HG02870 (cell line): ENCODE results near the gene NOM1.

Experiments used
- ATAC-seq: cut with Tn5 transposase; IDR thresholded peaks from one replicate; pipeline ENCODE4 v1.9.1; 2021; ENCODE audit warnings: mild to moderate bottlenecking, moderate library complexity; ENCODE audit not compliant: unreplicated experiment

The NOM1 gene

DNA sequence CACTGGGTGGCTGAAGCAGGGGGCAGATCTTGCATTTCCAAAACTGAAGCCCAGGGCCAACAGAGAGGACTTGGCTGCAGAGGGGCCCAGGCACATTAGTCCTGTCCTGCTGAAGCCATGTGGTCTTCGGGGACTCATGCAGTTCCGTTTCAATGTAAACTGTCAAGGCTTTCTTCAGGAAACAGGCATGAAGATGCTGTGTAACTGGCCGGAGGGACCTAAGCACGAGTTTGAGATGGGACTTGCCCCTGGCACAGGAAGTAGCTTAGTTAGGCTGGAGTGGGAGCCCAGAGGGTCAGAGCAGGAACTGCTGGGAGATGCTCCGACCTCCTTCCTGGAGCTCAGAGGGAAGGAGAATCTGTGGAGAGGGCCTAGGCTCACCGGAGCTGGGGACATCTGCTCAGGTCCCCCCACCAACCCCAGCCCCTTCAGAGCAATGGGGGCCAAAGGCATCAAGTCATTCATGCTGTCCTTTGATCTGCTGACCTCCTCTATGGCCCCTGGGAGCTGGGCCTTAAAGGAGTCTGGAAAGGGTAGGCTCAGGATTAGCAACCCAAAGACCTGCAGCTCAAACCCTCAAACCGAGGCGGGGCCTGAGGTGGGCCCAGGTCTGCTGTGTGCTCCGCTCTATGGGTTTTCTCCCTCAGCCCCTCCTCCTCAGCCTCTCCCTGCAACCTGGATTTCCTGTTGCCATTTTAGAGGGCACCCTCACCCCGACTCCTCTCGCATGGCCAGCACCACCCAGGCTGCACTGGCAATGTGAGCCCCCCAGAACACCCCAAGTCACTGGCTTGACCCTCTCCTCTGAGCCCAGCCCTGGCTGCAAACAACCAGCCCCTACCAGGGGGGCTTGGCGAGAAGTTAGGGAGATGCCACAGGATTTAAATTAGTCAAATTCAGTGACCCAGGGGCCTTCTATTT is 65.4 kb downstream of the NOM1 start:
- no peak for ATAC-seq

DNA sequence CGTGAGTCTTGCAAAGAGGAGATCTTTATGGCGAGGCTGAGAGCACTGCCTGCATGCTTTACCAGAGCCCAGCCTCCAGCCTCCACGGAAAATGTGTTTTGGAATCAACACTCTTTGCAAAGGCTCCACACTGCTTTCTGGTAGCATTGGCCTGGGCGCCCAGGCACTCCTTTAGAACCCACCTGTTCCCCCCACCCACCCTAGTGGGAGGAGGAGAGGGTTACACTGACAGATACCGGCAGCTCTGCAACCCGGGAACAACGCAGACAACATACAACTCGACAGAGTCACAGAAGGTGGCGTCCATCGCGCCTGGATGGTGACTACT is 66.5 kb downstream of the NOM1 start:
- ATAC-seq, result no peak

DNA sequence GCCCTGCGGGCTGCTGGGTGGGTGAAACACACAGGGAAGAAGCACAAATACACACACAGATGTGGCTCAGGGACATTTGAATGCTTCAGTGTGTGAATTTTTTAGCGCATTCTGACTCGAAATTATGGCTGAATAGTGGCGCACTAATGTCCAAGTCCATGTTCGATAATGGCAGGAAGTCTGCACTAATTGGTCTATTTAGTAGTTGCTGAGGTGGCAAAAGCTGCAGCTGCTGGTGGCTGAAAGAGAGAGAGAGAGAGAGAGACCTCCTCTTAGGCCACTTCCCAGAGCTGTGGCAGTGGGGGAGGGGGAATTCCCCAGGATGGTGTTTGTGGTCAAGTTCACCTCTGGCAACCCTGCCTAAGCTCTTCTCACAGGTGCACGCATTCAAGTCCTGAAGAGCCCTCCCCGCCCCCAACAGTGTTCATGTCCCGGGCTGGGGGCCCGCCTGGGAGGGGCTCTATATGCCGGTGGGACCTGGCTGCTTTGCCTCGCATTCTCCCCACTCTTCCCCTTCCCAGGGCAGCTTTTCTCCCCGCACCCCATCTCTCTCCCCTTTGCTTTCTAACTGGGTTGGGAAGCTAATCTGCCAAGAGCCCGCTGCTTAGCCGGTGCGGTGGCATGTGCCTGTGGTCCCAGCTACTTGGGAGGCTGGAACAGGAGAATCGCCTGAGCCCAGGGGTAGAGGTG is 67.0 kb downstream of the NOM1 start:
- peak; percentile 76 for ATAC-seq

DNA sequence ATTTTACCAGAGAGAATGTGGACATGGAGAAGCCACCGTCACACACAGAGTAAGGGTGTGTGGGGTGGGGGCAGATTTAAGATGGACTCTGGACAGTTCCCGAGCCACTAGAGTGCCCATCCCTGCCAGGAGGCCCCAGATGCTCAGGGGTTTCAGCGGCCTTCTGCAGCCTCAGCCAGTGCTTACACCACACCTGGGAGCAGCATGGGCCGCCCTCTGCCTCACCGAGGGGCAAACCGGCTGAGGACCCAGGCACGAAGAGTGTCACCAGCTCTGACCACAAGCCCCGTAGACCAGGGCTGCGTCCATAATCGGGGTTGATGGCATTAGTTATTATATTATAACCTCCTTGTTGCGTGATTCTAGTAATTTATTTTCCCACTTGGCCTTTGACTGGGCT is 67.6 kb downstream of the NOM1 start:
- ATAC-seq, result no peak

DNA sequence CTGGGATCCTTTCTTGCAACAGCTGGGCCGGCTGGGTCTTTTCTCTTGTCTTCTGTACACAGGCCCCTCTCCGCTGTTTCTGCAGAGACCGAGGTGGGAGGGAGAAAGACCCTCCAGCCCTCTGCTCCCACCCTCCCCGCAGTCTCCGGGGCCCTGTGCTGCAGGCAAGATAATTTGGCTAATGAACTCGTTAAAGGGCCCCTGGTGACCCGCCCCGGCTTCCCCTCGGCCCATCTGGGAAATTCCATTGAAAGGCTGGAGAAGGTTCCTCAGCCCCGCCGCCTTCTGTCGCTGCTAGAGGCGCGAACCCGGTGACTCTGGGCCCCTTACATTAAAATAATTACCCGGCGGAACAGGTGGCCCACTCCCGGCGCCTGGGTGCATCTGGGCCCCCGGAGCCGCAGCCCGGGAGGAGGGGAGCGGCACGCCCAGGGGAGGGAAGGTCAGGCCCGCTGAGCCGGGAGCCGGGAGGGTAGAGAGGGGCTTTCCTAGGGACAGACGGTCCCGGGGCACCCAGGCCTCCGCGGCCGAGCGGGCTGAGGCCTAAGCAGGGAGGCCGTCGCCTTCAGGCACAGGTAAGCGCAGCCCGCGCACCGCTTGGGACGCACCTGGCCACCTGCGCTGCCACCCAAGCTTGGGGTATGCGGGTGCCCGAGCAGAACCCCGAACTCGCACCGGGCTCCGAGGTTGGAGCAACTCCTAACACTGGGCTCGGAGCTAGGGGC is 68.3 kb downstream of the NOM1 start:
- ATAC-seq, result no peak

DNA sequence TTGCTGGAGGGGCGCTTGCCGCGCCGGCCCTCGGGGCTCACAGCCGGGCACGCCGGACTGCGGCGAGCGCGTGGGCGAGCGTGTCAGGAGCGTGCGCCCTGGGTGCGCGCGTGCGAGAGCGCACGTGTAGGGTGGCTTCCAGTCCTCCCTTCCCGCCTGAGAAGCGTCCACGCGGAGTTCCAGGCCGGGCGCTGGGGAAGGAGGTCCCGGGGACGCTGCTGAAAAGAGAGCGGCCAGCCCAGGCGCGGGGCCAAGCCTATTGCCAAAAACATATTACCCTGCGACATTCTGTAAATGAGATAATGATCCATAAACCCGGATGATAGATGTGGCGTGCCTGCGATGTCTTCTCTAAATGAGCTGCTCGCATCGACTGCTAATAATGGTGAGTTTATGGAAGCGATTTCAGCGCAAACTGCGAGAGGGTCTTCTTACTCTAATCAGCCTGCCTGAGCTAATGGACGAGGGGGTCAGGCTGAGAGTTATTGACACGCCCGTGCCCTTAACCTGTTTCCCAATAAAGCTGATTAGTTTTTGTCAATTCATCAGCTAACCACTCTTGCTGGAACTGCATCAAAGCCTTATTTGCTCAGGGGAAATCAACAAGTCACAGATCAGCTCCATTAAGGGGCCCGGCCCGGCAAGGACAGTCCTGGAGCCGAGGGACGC is 69.0 kb downstream of the NOM1 start:
- ATAC-seq, result no peak

DNA sequence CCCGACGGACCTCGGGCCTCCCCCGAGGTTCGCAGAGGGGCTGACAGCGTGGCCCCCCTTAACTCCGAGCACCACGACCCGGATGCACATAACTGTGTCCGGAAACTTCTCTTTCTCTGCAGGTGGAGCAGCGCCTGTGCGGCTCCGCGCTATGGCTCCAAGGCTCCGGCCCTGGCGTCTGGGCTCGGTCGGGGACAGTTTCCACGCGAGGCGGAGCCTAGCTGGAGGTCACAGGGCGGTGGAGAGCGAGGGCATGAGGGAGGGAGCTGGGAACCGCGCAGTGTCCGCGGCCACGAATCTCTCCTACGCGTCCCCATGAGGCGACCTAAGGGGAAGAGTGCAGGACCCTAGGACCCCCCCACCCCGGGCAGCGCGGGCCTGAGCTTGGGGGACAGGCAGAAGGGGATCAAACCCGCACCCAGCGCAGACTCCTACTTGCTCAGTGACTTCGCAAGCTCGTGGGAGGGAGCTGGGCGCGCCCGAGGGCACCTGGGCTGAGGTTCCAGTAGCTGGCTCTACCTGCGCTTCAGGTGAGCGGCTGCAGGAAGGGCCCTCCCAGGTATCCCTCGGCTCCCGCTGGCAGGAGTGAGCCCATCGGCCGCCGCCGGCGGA is 69.6 kb downstream of the NOM1 start:
- no peak for ATAC-seq

DNA sequence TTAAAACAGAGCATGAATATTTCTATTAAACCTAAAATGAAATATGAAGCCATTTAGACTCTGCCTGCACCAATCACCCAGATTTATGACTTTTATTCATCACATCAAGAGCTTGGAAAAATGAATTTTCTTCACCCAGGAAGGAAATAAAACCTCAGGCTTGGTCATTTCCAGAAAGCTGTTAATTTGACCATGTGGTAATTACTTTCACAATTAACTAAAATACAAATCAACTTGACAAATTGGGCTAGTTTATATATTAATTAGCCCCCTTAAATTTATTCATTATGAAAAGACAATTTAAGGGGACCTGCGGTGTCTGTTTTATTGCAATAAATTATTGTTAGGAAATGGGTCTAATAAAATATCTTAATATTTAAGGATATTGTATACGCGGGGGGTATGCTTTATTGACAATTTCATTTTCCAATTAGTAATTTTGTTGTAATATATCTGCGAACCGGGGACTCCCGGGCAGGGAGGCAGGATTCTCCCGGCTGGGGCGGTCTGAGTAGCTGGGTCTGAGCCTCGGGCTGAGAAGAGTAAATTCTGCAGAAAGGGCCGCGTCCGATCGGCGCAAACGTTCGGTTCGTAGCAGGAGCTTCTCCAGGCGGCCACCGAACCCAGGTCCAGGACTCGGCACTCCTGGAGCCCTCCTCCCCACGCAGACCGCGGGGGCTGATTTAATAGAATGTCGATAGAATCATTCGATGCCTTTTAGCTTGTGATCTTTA is 70.4 kb downstream of the NOM1 start:
- no peak for ATAC-seq

DNA sequence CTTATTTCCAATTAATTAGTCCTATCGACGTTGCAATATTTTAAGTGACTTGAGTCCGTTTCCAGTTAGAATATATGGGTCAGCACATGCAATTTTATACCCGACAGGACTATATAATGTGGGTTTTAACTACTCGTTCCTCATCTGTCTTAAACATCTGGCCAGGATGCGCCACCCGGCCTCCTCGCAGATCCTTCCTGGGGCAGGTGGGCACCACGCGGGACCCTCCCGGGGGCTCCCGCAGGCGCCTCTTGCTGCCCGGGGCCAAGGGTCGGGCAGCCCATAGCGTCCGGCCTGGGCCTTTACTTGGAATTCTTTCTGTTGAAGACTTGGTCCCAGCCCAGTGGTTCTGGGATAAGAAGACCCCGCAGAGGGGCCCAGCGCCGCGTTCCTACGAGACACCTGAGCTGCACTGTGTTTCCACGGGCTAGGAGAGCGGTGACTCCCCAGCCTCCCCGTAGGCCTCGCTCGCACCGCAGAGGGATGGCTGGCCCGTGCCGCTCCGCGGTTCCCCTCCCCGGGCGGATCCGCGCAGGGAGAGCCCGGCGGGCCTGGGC is 71.1 kb downstream of the NOM1 start:
- ATAC-seq, result no peak

DNA sequence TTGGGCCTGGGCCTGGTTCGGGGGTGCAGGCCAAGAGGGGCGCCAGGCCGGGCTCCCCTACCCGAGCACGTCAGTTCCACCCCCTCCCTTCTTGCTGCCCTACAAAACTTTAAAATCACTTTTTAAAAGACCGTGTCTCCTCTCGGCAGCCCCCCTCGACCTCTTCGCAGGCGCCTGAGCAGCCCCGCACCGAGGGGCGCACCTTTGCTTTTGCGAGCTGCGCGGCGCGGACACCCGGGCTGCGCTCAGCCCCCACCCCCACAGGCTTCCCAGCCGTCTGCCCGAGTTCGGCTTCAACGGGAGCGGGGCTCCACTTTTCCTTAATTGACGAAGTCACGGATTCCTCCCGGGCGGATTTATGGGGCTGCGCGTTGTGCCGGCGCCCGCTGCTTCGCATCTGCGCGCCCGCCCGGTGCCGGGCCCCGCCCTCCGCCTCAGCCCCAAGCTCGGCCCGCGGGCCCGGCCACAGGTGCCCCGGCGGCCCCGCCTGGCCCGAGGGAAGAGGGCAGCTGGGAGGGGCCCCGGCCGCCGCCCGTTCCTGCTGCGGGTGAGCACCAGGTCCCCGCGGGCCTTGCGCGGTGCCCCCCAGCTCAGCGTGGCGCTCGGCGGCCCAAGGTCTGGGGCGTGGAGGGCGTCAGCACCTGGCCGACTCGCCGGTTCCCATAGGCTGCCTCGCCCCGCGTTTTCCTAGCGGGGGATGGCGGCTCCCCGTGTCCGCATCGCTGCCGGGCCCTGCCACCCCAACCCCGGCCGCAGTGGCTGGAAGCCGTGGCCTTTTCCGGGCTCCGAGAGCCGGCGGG is 71.8 kb downstream of the NOM1 start:
- no peak for ATAC-seq

DNA sequence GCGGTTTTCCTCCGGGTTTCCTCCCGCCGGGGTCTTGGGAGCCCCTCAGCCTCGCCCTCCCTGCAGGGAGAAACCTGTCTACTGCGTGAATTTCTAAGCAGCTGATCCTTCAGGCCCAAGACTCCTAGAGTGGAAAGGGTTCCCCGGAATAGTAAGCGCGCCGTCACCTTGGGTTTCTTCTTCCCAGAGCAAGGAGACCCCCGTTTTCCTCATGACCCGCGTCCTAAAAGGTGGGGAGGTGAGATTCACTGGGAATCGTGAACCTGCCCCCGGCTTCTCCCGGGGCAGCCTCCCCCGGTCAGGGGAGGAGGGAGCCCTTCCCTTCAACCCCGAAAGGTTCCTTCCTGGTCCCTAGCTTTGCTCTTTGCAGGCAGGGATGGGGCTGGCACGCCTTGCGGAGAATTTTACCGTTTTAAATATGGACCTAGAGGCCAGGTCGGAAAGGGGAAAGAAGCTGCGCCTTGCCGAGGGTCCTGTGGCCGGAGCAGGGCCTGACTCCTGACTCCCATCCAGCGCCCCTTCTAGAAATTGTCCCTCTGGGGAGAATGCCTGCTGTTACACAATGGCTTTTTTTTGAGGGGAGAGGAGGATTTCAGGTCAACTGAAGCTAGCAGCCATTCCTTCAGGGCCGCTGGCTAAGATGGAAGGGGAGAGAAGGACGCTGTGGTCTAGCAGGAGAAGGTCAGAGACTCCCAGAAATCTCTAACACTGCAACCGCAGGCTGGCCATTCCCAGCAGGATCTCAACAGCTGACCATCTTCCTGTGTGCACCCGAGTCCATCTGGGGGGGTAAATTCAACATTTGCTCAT is 72.6 kb downstream of the NOM1 start:
- no peak for ATAC-seq
